Gastroesophageal sphincter (tissue), 3 donors: ENCODE results near the gene SHANK3.

Source experiments
- CTCF ChIP-seq, 4 experiments: fragments of 200-600 bp in 2 of 4; fragments of 450-650 bp in 2 of 4; sonication (generic) in 1 of 4; IDR thresholded peaks; one replicate each; pipeline ENCODE4 v1.5.1; 2017 to 2019; ENCODE audit warnings: antibody characterized with exemption in 4 of 4, mild to moderate bottlenecking in 2 of 4, moderate library complexity in 2 of 4
- EP300 ChIP-seq: sonication (generic); formaldehyde crosslinking; IDR thresholded peaks from one replicate; pipeline ENCODE4 v1.6.1; 2017; ENCODE audit warnings: antibody characterized with exemption, mild to moderate bottlenecking
- POLR2A ChIP-seq, 2 donors: fragments of 450-650 bp; IDR thresholded peaks; one replicate each; pipeline ENCODE4 v1.6.1; 2017; ENCODE audit warnings: antibody characterized with exemption in 2 of 2, mild to moderate bottlenecking in 2 of 2, moderate library complexity in 1 of 2
- POLR2AphosphoS5 ChIP-seq: sonication (generic); formaldehyde crosslinking; IDR thresholded peaks from one replicate; pipeline ENCODE4 v1.6.1; 2017; ENCODE audit warnings: antibody characterized with exemption

GRCh38 chr22:50671641-50672040, 982 bp upstream of the SHANK3 start:
- TF ChIP-seq CTCF (IDR thresholded peaks at IDR 0.05) (no peak), EP300 (no peak), POLR2A (IDR thresholded peaks at IDR 0.05) (no peak), POLR2AphosphoS5 (no peak)
